GM21447 (cell line): ENCODE data around the gene BCLAF1.
"Not testable (repeated sequence)": the region's sequence is repeated elsewhere in the genome, so short reads cannot be mapped to it uniquely, and the experiment has no call there.

ENCODE experiments used
- ATAC-seq: cut with Tn5 transposase; IDR thresholded peaks from one replicate; pipeline ENCODE4 v1.9.1; 2021; ENCODE audit not compliant: unreplicated experiment

The BCLAF1 gene

GRCh38 chr6:136312975-136313374 lies 23.3 kb upstream of the BCLAF1 start:
- no peak for ATAC-seq

- no peak for ATAC-seq
These were observed 20.2 kb upstream of the BCLAF1 start for GRCh38 chr6:136309729-136310311.

- no peak for ATAC-seq
These were observed 19.5 kb upstream of the BCLAF1 start for GRCh38 chr6:136309171-136309570.

- not testable (repeated sequence) for ATAC-seq
These were observed 18.8 kb upstream of the BCLAF1 start for GRCh38 chr6:136308469-136308868.

- ATAC-seq: no peak
These were observed 17.7 kb upstream of the BCLAF1 start for GRCh38 chr6:136307351-136307750.

GRCh38 chr6:136306466-136306865 lies 16.8 kb upstream of the BCLAF1 start:
- no peak for ATAC-seq

GRCh38 chr6:136304410-136304809 lies 14.8 kb upstream of the BCLAF1 start:
- no peak for ATAC-seq

GRCh38 chr6:136303516-136303915 lies 13.9 kb upstream of the BCLAF1 start:
- ATAC-seq: no peak

- ATAC-seq: no peak
These were observed 5.0 kb upstream of the BCLAF1 start for GRCh38 chr6:136294621-136295020.

- peak; percentile 22 for ATAC-seq
These were observed 864 bp upstream of the BCLAF1 start for GRCh38 chr6:136290410-136291010.

GRCh38 chr6:136289327-136289578 lies 393 bp downstream of the BCLAF1 start:
- peak; percentile 48 for ATAC-seq

- ATAC-seq: peak; percentile 27
These were observed 900 bp downstream of the BCLAF1 start for GRCh38 chr6:136288566-136289326.

- no peak for ATAC-seq
These were observed 4.7 kb downstream of the BCLAF1 start for GRCh38 chr6:136284909-136285308.

GRCh38 chr6:136282906-136283305 lies 6.7 kb downstream of the BCLAF1 start:
- ATAC-seq: no peak

- no peak for ATAC-seq
These were observed 9.5 kb downstream of the BCLAF1 start for GRCh38 chr6:136280032-136280609.

- ATAC-seq: no peak
These were observed 15.6 kb downstream of the BCLAF1 start for GRCh38 chr6:136274062-136274461.

GRCh38 chr6:136265101-136265500 lies 24.5 kb downstream of the BCLAF1 start:
- no peak for ATAC-seq

- ATAC-seq: no peak
These were observed 26.7 kb downstream of the BCLAF1 start for GRCh38 chr6:136262940-136263339.

- ATAC-seq: no peak
These were observed 34.7 kb downstream of the BCLAF1 start for GRCh38 chr6:136254851-136255466.

GRCh38 chr6:136253734-136254133 lies 35.9 kb downstream of the BCLAF1 start:
- no peak for ATAC-seq

- no peak for ATAC-seq
These were observed 37.2 kb downstream of the BCLAF1 start for GRCh38 chr6:136252441-136252840.

- ATAC-seq: no peak
These were observed 38.3 kb downstream of the BCLAF1 start for GRCh38 chr6:136251394-136251793.
